ENCODE data around the gene CCN5.

The CCN5 gene

DNA sequence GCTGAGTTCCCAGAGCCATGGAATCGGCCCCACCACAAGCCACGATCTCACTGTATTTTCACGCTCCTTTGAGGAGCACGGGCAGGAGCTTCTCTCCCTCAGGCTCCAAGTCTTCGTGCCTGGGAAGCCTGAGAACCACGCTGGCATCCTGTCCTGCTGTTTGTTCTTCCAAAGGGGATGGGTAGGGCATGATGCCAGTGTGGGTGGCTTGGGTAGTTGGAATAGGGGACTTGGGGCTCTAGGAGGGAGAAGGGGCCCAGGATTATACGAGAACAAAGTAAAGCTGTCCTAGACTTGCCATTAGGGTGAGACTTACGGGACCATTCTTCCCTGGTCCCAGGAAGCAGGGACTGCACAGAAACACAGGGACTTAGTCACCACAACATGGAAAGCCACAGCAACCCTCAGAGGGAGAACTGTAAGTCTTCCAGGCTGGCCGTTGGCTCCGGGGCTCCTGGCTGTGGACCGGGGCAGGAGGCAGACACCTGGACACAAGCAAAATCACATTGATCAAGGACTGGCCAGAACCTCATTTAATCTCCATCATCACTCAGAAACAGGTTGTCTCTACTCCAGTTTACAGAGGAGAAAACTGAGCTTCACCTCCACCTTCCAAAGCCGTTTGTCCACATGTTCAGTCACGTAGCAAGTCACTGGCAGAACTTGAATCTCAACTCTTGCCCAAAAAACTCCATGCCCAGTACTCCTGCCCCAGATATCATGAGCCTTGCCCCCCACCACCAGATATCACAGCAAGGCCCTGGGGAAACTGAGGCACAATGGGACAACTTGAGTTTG is 1.3 kb downstream of the CCN5 start:
- no peak for DNase-seq (ENCODE audit: low read depth)

DNA sequence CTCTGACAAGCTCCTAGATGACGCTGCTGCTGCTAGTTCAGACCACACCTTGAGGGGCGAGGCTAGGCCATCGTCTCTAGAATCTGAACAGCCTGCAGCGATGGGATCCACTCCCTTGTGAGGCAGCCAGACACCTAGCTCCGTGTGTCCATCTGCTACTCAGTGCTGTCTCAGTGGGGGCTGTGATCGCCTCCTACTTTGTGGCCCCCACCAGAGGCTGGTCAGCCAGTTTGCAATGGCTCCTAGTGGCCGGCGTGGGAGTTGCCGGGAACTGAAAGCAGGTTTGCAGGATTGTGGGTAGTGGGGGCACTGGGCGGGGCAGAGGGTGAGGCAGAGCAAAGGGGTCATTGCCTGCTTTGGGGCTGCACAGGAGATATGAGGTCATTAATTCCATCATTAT is 2.8 kb downstream of the CCN5 start:
- no peak for DNase-seq (ENCODE audit: low read depth)

DNA sequence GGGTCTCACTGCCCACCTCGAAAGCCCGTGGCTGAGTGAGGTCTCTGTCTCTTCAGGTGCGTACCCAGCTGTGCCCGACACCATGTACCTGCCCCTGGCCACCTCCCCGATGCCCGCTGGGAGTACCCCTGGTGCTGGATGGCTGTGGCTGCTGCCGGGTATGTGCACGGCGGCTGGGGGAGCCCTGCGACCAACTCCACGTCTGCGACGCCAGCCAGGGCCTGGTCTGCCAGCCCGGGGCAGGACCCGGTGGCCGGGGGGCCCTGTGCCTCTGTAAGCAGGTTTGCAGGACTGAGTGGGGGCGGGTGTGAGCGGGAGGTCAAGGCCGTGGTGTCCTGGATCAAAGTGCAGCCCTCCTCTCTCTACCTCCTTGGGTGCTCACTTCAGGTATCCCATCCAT is 4.7 kb downstream of the CCN5 start:
- no peak for DNase-seq (ENCODE audit: low read depth)

DNA sequence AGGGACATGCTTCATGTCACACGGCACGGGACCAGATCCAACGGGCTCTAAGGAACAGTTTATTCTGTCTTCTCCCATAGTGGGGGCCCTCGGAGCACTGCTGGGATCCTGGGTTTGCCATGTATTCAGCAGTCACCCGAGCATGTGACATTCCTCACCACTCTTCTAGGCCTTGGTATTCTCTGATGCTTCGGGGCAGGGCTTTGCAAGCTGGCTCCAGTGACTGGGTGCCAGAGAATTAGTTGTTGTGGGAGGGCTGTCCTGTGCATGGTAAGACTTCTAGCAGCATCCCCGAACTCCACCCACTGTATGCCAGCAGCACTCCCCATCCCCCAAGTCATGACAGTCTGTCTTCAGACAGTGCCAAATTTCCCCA is 5.4 kb downstream of the CCN5 start:
- no peak for DNase-seq (ENCODE audit: low read depth)

DNA sequence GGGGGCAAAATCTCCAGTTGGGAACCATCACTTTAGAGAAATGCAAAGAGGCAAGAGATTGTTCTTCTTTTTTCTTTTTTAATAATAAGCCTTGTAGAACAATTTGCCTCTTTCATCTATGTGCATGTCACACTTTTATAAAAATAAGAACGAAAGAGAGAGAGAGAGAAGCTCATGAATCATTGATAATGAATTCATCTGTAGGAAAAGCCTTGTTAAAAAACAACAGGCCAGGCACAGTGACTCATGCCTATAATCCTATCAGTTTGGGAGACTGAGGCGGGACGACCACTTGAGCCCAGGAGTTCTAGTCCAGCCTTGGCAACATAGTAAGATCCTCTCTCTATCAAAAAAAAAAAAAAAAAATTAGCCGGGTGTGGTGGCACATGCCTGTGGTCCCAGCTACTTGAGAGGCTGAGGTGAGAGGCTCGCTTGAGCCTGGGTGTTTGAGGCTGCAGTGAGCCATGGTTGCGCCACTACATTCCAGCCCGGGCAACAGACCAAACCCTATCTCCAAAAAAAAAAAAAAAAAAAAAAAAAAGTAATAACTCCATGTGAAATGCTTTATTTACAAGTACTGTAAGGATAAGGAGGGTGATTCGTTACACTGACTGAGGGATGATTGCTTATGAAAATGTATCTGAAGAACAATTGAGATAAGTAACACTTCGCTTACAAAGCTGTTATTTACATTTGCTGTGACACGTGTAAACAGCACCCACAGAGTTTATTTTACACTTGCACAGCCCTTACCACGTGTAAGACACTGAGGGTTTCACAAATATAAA is 6.0 kb downstream of the CCN5 start:
- DNase-seq (ENCODE audit: low read depth) = no peak

DNA sequence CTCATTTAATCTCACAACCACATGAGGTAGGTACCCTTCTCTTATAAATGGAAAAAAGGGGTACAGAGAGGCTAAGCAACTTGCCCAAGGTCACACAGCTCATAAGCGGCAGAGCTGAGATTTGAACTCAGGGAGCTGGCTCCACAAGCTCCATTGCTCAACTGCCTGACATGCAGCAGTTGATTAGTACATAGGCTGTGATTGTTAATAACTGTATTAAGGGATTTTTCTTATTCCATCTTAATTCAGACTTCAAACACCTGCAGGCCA is 6.6 kb downstream of the CCN5 start:
- no peak for DNase-seq (ENCODE audit: low read depth)

DNA sequence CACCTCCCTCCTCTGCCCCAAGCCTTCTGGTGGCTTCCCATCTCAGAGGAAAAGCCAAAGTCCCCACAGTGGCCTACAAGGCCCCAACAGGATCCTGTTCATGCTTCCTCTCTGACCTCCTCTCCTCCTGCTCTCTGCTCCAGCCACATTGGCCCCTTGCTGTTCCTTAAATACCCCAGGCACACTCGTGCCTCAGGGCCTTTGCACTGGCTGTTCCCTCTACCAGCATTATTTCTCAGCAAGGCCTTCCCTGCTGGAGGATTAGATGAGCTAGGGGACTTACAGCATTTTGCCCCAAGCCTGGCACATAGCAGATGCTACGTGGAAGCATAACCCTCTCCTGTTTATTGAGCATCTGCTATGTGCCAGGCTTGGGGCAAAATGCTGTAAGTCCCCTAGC is 7.8 kb downstream of the CCN5 start:
- no peak for DNase-seq (ENCODE audit: low read depth)

DNA sequence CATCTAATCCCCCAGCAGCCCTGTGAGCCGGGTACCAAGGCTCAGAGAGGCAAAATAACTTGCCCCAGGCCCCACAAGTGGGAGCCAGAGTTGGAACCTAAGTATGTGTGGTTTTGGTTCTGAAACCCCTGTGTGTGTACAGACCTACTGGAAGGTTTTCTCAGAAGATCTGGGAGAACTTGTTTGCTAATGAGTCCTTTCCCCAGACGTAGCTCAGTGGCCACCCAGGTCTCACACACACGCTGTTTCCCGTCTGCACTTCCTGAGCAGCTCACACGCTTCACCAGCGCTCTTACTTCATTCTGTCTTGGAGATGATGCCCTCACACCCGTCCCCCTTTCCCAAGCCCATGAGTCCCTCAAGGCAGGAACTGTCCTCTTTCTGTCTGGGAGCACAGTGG is 8.2 kb downstream of the CCN5 start:
- DNase-seq (ENCODE audit: low read depth) = no peak

DNA sequence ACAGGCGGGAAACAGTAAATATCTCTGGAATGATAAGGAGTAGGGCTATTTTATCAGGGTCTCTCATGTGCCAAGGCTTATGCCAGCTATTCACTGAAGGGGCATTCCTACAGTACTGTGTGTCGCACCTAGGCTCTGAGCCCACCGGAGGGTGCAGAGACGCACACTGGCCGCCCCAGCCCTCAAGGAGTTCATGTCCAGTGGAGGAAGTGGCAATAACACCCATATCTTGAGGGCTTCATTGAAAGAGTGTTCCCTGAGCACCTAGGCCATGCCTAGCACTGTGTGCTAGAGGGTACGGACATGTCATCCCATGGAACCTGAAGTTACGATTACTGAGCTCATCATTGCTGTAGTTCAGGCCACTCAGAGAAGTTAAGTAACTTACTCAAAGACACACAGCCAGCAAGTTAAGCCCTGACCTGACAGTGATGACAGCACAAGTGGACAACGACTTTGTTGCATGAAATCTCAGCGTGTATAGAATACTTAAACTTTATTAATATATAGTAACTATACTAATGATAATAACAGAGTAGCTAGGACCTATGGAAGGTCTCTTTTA is 8.7 kb downstream of the CCN5 start:
- DNase-seq (ENCODE audit: low read depth) = no peak

DNA sequence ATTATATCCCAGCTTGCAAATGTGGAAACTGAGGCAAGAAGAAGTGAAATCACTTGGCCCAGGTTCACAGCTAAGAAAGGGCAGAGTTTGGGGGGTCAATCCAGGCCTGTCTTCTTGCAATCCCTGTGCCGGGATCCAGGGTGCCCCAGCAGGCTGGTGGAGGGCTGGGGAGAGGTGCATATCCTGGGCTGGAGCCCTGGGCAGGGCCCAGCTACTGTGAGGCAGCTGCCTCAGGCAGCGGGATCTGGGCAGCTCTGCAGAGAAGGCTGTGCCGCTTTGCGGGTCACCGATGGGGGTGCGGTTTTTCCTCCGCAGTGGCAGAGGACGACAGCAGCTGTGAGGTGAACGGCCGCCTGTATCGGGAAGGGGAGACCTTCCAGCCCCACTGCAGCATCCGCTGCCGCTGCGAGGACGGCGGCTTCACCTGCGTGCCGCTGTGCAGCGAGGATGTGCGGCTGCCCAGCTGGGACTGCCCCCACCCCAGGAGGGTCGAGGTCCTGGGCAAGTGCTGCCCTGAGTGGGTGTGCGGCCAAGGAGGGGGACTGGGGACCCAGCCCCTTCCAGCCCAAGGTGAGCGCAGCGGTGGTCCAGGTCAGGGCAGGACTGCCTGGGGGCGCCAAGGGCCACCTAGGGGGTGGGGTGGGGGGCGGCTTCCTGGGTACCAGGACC is 9.4 kb downstream of the CCN5 start:
- no peak for DNase-seq (ENCODE audit: low read depth)

DNA sequence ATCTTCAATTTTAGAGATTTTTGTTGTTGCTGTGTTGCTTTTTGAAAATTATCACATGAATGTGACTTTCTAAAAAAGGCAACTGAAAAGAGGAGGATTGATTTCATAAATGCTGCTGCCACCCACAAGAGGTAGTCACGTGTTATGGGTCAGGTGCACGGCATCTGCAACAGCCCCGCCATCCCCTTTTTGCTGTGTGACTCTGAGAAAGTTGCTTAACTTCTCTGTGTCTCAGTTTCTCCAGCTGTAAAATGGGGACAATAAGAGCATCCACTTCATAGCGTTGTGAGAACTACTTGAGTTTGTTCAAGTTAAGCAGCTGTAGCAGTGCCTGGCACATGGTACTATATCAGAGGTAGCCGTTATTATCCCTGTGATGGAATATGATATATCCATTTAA is 10.7 kb downstream of the CCN5 start:
- DNase-seq (ENCODE audit: low read depth) = no peak

DNA sequence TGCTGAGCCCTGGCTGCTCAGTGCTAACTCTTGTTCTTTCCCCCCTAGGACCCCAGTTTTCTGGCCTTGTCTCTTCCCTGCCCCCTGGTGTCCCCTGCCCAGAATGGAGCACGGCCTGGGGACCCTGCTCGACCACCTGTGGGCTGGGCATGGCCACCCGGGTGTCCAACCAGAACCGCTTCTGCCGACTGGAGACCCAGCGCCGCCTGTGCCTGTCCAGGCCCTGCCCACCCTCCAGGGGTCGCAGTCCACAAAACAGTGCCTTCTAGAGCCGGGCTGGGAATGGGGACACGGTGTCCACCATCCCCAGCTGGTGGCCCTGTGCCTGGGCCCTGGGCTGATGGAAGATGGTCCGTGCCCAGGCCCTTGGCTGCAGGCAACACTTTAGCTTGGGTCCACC is 11.9 kb downstream of the CCN5 start:
- DNase-seq (ENCODE audit: low read depth) = no peak

DNA sequence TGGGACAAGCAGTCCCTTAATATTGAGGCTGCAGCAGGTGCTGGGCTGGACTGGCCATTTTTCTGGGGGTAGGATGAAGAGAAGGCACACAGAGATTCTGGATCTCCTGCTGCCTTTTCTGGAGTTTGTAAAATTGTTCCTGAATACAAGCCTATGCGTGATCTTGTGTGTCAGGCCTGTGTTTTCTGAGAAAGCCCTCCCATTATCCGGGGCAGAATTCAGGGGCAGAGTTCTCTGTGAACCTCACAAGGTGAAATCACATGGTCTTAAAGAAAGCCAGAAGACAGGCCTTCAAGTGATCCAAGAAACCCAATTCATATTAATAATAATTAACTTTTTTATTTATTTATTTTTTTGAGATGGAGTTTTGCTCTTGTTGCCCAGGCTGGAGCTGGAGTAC is 12.5 kb downstream of the CCN5 start:
- no peak for DNase-seq (ENCODE audit: low read depth)

DNA sequence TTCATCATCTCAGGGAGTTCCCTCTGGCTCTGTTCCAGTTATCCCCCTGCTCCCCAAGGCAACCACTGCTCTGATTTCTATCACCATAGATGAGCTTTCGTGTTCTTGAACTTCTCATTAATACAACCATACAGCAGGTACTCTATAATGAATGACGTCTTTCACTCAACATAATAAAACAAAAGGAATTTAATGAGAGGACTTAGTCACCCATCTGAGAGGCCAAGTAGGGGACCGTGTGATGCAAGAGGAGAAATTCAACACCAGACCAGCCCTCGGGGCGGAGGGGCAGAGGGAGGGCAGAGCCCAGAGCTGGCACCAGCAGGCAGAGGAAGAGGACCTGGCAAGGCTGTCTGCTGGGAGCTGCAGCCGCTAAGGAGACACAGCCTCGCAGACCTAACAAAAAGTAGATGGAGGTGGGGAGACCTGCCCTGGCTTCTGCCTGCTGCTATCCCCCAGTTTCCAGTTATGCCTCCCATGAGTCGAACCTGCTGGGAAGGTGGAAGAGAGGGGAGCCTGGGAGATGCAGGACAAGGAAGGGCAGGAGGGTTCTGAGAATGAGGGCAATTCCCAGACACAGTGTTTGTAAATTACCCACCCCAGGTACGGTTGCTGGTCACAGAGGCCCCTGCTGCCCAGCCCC is 13.8 kb downstream of the CCN5 start:
- DNase-seq (ENCODE audit: low read depth) = no peak

DNA sequence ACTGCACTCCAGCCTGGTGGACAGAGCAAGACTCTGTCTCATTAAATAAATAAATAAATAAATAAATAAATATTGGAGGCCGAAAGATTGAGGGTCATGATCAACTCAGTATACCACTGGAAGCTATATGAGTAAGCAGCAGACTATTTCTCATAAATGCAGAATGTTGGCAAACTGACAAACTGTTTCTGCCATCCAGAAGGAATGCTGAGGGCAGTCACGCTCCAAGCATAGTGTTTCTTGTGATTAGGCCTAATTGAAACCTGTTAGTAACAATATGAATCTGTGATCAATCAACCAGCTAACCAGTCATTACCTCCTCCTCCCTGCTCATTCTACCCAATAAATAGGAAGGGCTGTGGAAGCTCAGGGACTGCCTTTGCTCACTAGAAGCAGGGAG is 15.3 kb downstream of the CCN5 start:
- no peak for DNase-seq (ENCODE audit: low read depth)

DNA sequence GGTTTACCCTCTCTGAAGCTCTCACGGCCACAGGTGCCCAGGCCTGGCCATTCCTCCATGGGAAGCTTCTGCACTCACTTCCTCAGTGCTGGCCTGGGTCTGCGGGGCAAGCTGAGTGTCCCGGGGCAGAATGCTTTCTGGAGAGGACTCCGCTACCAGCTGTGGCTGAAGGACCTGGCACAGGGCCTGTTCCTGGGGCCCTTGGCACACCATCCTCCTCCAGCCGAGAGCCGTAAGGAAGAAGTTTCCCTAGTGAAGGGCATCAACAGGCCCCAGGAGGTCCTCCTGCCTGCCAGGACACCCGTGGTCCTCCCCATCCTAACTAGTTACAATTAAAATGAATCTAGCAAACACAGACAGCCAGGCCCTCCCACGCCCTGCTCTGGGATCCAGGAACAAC is 16.5 kb downstream of the CCN5 start:
- DNase-seq (ENCODE audit: low read depth) = no peak

DNA sequence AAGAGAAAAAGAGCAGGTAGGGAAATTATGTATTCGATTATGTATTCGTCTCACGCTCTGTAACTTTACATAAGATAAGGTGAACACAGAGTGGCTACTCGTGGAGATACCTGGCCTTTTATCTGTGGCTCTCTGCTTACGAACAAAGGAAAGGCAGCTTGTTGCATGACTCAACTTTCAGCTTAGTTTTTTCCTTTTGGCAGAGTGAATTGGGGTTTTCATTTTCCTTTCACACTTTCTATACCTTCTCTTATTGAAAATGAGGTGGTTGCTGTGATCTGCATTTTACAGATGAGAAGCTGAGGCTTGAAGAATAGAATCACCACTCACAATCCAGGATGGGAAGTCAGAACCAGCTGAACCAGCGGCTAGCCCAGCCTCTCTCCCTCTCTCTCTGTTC is 17.2 kb downstream of the CCN5 start:
- DNase-seq (ENCODE audit: low read depth) = no peak

DNA sequence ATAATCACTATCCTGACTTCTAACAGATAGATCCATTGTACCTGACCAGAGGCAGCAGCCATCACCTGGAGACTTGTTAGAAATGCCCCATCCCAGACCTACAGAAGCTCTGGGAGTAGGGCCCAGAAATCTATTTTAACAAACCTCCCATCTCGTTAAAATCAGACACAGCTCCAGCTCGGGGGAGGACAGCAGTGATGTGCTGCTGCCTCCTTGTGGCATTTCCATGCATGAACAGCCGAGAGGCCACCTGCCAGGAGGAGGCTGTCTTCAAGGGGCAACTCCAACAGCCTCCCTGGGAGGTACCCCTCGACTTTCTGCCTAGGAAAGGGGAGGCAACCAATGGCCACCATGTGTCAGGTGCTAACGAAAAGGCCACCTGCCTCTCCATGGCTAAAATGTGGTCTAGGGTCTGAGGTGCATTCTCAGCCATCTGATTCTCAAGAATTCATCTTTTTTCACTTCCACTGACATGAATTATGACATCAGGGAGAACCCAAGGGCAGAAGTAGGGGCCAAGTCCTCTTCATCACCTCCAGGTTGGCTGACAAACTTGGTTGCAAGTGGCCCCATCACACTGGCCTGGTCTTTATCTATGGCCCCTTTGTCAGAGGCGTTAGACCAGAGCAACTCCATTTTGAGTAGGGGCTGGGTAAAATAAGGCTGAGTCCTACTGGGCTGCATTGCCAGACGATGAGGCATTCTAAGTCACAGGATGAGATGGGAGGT is 18.3 kb downstream of the CCN5 start:
- DNase-seq (ENCODE audit: low read depth) = peak; percentile 14

DNA sequence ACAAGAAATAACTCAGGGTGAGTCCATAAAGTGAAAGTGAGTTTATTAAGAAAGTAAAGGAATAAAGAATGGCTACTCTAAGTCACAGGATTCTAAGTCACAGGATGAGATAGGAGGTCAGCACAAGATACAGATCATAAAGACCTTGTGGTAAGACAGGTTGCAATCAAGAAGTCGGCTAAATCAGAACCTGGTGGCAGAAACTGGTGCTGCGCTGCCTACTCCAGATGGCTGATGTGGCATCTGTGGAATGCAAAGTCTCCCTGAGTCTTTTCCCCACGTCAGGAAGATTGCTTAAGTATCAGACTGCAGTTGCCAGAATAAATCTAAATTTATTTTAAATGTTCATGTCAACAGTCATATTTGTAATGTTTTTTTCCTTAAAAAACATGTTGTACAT is 19.8 kb downstream of the CCN5 start:
- DNase-seq (ENCODE audit: low read depth) = no peak

DNA sequence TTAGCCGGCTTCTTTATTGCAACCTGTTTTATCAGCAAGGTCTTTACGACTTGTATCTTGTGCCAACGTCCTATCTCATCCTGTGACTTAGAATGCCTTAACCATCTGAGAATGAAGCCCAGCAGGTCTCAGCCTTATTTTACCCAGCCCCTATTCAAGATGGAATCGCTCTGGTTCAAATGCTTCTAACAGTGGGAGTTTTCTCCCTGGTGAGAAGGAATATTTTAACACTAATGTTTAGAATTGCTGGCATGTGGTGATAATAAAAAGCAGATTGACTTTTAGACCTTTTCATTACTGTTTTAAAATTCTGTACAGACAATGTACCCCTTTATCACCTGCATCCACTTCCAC is 20.6 kb downstream of the CCN5 start:
- no peak for DNase-seq (ENCODE audit: low read depth)

DNA sequence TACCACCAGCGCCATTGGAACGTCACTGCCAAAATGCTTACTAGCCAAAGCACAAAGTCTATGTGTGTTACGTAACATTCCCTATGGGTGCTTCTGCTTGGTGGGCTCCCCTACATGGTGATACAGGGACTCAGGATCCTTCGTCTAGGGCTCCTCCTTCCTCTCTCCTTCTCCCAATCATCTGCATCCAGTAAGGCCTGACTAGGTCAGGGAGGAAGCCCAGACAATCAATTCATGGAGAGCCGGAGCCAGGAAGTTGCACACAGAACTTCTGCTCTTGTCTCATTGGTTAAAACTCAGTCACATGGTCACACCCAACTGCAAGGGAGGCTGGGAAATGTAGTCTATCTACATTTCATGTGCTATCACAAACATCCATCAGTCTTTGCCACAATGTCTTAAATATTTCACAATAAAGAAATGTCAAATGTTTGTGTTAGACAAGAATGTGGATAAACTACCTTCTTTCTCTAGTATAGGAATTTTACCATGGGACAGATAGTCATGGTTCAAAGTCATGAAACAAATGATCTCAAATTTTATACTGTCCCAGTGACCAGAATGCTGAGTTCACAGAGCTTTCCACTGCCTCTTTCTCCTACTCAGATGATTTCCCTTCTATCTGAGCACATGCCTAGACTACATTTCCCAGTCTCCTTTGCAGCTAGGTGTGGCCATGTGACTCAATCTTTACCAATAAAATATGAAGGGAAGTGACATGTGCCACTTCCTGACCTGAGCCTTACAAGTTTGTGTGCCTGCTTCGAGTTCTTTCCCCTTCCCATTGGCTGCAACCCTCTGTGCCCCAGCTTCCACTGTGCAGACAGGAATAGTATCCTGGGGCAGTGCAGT is 21.2 kb downstream of the CCN5 start:
- no peak for DNase-seq (ENCODE audit: low read depth)

Data from stimulated activated CD8-positive, alpha-beta memory T cell treated with anti-CD3 and anti-CD28 coated beads, Interleukin-15, amount 100 ng/mL, for 1 hour (primary cell).